Measurements from ENCODE around the gene VTI1A.

The VTI1A gene

GRCh38 chr10:112848228-112848627 is 401.2 kb downstream of the VTI1A start:
- no peak for TF ChIP-seq CTCF (IDR thresholded peaks at IDR 0.05; ENCODE audit: control extremely low read depth, extremely low read depth, low read depth, missing control alignments)
- CTCF ChIA-PET, result no interaction called here
- POLR2A ChIA-PET, result no interaction called here
- no peak for DNase-seq (ENCODE audit: extremely low spot score)

- no peak for DNase-seq (ENCODE audit: extremely low spot score)
- POLR2A ChIA-PET, result no interaction called here
- no peak for TF ChIP-seq CTCF (IDR thresholded peaks at IDR 0.05; ENCODE audit: control extremely low read depth, extremely low read depth, low read depth, missing control alignments)
- CTCF ChIA-PET, result no interaction called here
These were observed 401.9 kb downstream of the VTI1A start for GRCh38 chr10:112848868-112849430.

GRCh38 chr10:112849546-112849945 is 402.5 kb downstream of the VTI1A start:
- DNase-seq (ENCODE audit: extremely low spot score), result no peak
- TF ChIP-seq CTCF (IDR thresholded peaks at IDR 0.05; ENCODE audit: control extremely low read depth, extremely low read depth, low read depth, missing control alignments), result no peak
- POLR2A ChIA-PET, result no interaction called here
- CTCF ChIA-PET, result no interaction called here

- no peak for TF ChIP-seq CTCF (IDR thresholded peaks at IDR 0.05; ENCODE audit: control extremely low read depth, extremely low read depth, low read depth, missing control alignments)
- POLR2A ChIA-PET, result no interaction called here
- DNase-seq (ENCODE audit: extremely low spot score), result no peak
- CTCF ChIA-PET, result no interaction called here
These were observed 404.2 kb downstream of the VTI1A start for GRCh38 chr10:112851181-112851580.

- TF ChIP-seq CTCF (IDR thresholded peaks at IDR 0.05; ENCODE audit: control extremely low read depth, extremely low read depth, low read depth, missing control alignments), result no peak
- ChIA-PET POLR2A (no interaction called here), CTCF (no interaction called here)
- DNase-seq (ENCODE audit: extremely low spot score), result no peak
These were observed 404.7 kb downstream of the VTI1A start for GRCh38 chr10:112851588-112852211.

- ChIA-PET POLR2A (no interaction called here), CTCF (no interaction called here)
- DNase-seq (ENCODE audit: extremely low spot score), result no peak
- no peak for TF ChIP-seq CTCF (IDR thresholded peaks at IDR 0.05; ENCODE audit: control extremely low read depth, extremely low read depth, low read depth, missing control alignments)
These were observed 405.3 kb downstream of the VTI1A start for GRCh38 chr10:112852306-112852705.
